Muscle layer of duodenum (tissue), 2 donors: ENCODE data around the gene ZMIZ1.

Experiments used
- H3K27ac ChIP-seq: one replicate; pipeline ENCODE4 v1.7.0; 2013; ENCODE audit warnings: mild to moderate bottlenecking, low read length
- H3K27me3 ChIP-seq: one replicate; pipeline ENCODE4 v1.7.0; 2013; ENCODE audit warnings: low read depth, mild to moderate bottlenecking, control low read depth, low read length
- H3K36me3 ChIP-seq, 2 donors: one replicate each; pipeline ENCODE4 v1.7.0; 2013; ENCODE audit warnings: low read length in 2 of 2, control low read depth in 1 of 2, mild to moderate bottlenecking in 1 of 2; ENCODE audit not compliant: insufficient read depth in 2 of 2, control insufficient read depth in 1 of 2
- H3K4me1 ChIP-seq, 2 donors: one replicate each; pipeline ENCODE4 v1.7.0; 2013; ENCODE audit warnings: low read length in 2 of 2, mild to moderate bottlenecking in 2 of 2, control low read depth in 1 of 2, moderate library complexity in 1 of 2; ENCODE audit not compliant: insufficient read depth in 2 of 2, control insufficient read depth in 1 of 2
- H3K4me3 ChIP-seq, 2 donors: one replicate each; pipeline ENCODE4 v1.7.0; 2013; ENCODE audit warnings: low read length in 2 of 2, low read depth in 1 of 2, mild to moderate bottlenecking in 1 of 2
- H3K9me3 ChIP-seq, 2 donors: one replicate each; pipeline ENCODE4 v1.7.0; 2013; ENCODE audit warnings: low read length in 2 of 2, control low read depth in 1 of 2, mild to moderate bottlenecking in 1 of 2; ENCODE audit not compliant: control insufficient read depth in 1 of 2
- donor health status: healthy.

The ZMIZ1 gene

DNA sequence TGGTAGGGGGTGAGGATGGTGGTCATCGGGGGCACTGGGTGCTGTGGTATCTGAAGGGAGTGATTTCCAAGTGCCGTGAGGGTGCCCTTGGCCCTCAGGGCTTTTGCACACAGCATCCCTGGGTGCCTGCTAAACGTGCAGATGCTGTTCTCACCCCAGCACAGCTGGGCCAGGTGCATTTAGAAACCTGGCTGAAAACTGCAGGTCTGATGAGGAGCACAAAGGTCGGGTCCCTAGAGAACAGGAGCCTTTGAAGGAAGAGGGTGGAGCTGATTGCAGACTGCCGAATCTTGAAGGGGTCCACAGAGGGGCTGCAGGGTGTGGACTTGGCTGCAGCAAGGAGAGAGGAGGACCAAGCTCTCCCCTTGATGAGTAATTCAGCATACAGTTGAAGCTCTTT, 32.0 kb downstream of the ZMIZ1 start:
- H3K36me3 ChIP-seq, result no peaks in the 10 kb centered on the region
- H3K27ac ChIP-seq, result peak overlapping the region; percentile 10

GRCh38 chr10:79101560-79102497, 33.1 kb downstream of the ZMIZ1 start:
- Histone ChIP-seq H3K4me1 (peaks cover 48 to 83% of the 10 kb centered on the region in 2 donors), H3K36me3 (no peaks in the 10 kb centered on the region), H3K9me3 (no peaks in the 10 kb centered on the region), H3K4me3 (no peak overlapping the region), H3K27me3 (no peaks in the 10 kb centered on the region), H3K27ac (peak overlapping the region; percentile 10)

More for the DNA sequence above, 32.0 kb downstream of the ZMIZ1 start:
- Histone ChIP-seq H3K4me1 (peaks cover 48 to 78% of the 10 kb centered on the region in 2 donors), H3K4me3 (no peak overlapping the region), H3K27me3 (no peaks in the 10 kb centered on the region), H3K9me3 (no peaks in the 10 kb centered on the region)

DNA sequence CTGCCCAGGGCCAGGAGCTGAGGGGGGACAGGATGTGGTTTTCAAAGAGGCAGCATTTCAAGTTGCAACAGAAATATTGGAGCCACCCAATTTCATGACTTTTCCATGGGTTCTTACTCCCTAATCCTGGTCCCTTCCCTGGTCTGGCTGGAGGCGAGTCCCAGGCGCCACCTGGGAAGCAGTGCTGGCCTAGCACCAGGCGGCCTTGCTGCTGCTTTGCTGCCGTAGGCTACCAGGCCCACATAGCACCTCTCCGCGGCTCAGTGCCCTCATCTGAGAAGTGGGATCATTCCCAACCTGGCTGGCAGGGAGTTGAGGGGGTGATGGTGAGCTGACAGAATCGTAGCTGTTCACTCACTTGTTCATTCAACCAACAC, 33.7 kb downstream of the ZMIZ1 start:
- Histone ChIP-seq H3K4me3 (no peak overlapping the region), H3K9me3 (no peaks in the 10 kb centered on the region), H3K36me3 (no peaks in the 10 kb centered on the region), H3K27me3 (no peaks in the 10 kb centered on the region), H3K27ac (peak overlapping the region; percentile 31), H3K4me1 (peaks cover 48 to 81% of the 10 kb centered on the region in 2 donors)

GRCh38 chr10:79103129-79103528, 34.4 kb downstream of the ZMIZ1 start:
- Histone ChIP-seq H3K4me1 (peaks cover 43 to 83% of the 10 kb centered on the region in 2 donors), H3K9me3 (no peaks in the 10 kb centered on the region), H3K4me3 (no peak overlapping the region), H3K27ac (no peak overlapping the region), H3K36me3 (no peaks in the 10 kb centered on the region), H3K27me3 (no peaks in the 10 kb centered on the region)

GRCh38 chr10:79103585-79103984, 34.8 kb downstream of the ZMIZ1 start:
- Histone ChIP-seq H3K36me3 (no peaks in the 10 kb centered on the region), H3K4me3 (no peak overlapping the region), H3K9me3 (no peaks in the 10 kb centered on the region), H3K27me3 (no peaks in the 10 kb centered on the region), H3K27ac (no peak overlapping the region), H3K4me1 (peaks cover 43 to 87% of the 10 kb centered on the region in 2 donors)

DNA sequence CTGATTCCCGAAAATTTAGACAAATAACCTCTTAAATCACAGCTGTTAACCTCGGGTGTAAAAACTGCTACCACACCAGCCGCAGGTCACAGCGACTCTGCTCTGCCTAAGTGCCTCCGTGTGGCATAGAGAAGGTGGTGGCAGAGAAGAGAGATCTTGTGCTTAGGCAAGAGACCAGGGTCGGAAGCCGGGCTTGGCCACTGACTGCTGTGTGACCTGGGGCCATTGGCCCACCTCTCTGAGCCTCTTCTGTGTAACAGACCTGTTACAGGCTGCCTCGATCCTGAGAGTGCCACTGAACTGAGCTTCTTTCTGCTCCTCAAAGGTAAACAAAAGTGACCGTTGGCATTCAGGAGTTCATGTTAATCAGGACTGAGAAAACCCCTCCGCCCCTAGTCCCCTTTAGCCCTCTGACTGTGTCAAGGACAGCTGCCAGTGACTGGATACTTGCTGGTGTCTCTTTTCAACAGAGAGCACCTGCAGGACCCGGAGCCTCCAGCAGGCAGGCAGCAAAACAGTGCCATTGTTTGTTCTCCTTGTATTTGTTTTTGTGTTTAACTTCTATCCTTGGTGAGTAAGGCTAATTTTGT, 36.5 kb downstream of the ZMIZ1 start:
- no peak overlapping the region for H3K27ac ChIP-seq
- H3K27me3 ChIP-seq, result no peaks in the 10 kb centered on the region
- H3K36me3 ChIP-seq, result no peaks in the 10 kb centered on the region
- no peak overlapping the region for H3K4me3 ChIP-seq
- no peaks in the 10 kb centered on the region for H3K9me3 ChIP-seq
- peaks cover 33 to 79% of the 10 kb centered on the region in 2 donors for H3K4me1 ChIP-seq

DNA sequence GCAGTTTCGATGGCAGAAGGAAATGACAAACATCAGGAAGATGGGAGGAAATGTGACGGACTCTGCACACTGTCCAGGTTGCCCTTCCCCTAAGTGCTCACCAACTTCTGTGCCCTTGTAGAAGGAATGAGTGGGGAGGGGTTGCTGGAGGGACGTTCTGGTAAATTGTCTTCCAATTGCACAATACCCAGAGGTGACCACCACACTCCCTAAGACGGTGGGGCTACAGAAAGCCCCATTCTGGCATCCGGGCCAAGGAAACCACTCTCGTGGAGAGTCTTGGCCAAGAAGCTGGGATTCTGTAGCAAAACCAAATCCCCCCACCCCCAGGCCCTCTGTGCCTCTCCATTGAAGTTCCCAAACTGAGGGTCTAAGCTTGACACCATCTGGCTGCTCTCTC, 37.1 kb downstream of the ZMIZ1 start:
- Histone ChIP-seq H3K27ac (no peak overlapping the region), H3K27me3 (no peaks in the 10 kb centered on the region), H3K36me3 (peaks cover 3 to 4% of the 10 kb centered on the region in 2 donors), H3K4me1 (peaks cover 28 to 73% of the 10 kb centered on the region in 2 donors), H3K9me3 (no peaks in the 10 kb centered on the region), H3K4me3 (no peak overlapping the region)

DNA sequence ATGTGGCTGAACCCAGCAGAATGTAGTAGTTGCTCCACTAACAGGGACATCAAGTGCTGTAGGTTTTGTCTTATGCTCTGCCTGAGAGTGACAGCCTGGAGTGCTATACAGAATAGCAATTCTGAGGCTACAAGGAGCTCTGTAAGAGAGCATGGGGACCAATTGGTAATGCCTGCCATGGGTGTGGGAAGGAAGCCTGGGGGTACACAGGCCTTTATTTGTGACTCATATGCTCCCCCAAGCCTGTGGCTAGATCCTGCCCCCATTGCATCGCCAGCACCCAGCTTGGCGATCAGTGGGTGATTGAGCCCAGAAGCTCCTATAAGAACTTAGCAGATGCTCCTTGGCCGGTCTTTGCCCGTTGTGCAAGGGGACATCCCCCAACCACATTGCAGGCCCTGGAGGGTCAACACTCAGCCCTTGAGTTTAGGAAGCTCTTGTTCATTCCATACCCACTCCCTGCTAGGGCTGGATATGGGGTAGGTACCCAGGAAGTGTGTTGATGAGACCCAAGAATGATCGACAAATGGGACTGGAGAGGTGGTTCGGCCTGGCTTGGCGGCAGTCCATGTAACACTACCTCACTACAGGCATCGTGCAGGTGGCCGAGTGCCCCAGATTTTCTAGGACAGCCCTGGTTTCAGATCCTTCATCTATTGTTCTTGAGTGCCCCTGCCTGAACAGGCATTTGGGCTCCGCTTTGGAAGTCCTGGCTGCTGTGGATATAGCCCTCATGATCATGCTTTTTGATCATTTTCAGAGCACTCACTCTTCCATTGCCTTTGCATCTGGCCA, 37.7 kb downstream of the ZMIZ1 start:
- Histone ChIP-seq H3K36me3 (peaks cover 7 to 9% of the 10 kb centered on the region in 2 donors), H3K9me3 (no peaks in the 10 kb centered on the region), H3K27ac (no peak overlapping the region), H3K4me1 (peaks cover 22 to 67% of the 10 kb centered on the region in 2 donors), H3K27me3 (no peaks in the 10 kb centered on the region), H3K4me3 (no peak overlapping the region)

DNA sequence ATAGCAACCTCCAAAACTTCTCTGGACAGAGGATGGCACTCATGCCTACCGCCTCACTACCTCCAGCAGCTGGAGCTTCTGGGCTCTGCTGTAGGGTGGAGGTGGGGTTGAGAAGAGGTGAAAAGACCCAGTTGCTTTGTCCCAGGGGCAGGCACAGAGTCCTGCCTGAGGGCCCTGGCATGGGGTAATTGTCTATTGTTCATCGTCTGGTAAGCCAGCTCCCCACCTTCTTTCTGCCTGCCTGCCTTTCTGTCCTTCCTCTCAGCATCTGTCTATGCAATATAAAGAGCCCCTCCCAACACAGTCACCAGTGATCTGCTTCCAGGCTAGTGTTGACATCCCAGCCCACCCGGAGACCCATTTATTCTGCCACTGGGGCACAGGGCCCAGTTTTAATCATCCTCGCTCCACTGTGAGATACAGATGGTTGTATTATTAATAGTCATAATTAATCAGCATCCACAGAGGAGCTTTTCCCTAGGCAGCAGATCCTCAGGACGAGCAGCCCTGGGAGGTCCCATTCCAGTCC, 39.0 kb downstream of the ZMIZ1 start:
- H3K9me3 ChIP-seq, result no peaks in the 10 kb centered on the region
- no peak overlapping the region for H3K4me3 ChIP-seq
- H3K27me3 ChIP-seq, result no peaks in the 10 kb centered on the region
- H3K4me1 ChIP-seq, result peaks cover 10 to 67% of the 10 kb centered on the region in 2 donors
- H3K27ac ChIP-seq, result no peak overlapping the region
- peaks cover 7 to 9% of the 10 kb centered on the region in 2 donors for H3K36me3 ChIP-seq

DNA sequence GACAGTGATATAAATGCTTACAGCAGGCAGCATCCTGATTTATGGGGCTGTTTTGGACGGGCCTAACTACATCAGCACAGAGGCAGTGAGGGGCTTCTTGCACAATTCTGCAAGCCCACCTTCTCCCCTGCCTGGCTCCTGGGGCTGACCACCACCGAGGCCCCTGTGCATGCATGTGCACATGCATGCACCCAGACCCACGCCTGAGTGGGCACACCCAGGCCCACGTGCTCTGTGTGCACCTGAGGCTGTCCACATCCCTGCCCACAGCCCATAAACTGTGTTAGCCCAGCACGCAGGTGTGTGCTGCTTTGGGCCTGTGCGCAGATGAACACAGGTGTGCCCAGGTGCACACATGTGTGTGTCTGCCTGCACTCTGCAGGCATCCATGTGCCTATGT, 40.0 kb downstream of the ZMIZ1 start:
- H3K27me3 ChIP-seq, result no peaks in the 10 kb centered on the region
- H3K36me3 ChIP-seq, result peaks cover 7 to 9% of the 10 kb centered on the region in 2 donors
- no peak overlapping the region for H3K27ac ChIP-seq
- H3K9me3 ChIP-seq, result no peaks in the 10 kb centered on the region
- H3K4me1 ChIP-seq, result peaks cover 4 to 67% of the 10 kb centered on the region in 2 donors
- no peak overlapping the region for H3K4me3 ChIP-seq

DNA sequence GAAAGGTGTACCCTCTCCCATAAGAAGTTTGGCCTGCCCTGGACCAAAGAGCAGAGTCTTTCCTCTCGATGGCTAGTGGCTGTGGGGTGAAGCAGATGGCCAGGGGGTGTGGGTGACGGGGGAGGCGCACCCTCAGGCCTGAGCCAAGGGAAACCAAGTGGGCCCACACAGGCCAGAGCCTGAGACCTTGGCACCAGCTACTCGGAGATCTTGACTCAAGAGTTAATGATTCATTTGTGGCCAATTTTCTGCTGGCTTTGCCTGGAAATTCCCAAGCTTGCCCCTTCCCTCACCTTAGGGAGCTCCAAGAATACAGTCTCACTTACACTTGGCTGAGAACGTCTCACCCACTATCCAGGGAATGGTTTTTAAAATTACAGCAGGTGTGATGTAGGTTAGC, 42.7 kb downstream of the ZMIZ1 start:
- Histone ChIP-seq H3K4me3 (no peak overlapping the region), H3K27me3 (no peaks in the 10 kb centered on the region), H3K9me3 (no peaks in the 10 kb centered on the region), H3K36me3 (peaks cover 7 to 9% of the 10 kb centered on the region in 2 donors), H3K27ac (no peak overlapping the region), H3K4me1 (peaks cover 5 to 66% of the 10 kb centered on the region in 2 donors)
